K562 (cell line): ENCODE measurements around the gene CACNA2D3. TPM values are rescaled to one million over a fixed set of nuclear protein-coding genes. Genes with fewer than 3 reads are reported as not detected.

Experiments used
- ATAC-seq: fragments of 200-7000 bp; cut with Tn5 transposase; 3 replicates; pipeline ENCODE4 v1.9.1; 2020; ENCODE audit warnings: moderate library complexity
- BruUV-seq: library from RNA; stranded (reverse); fragments of 400-500 nt; replicated peaks from 2 replicates; lab custom pipeline; 2021; lab: Mats Ljungman, UMichigan
- CTCF ChIA-PET: fragments of 300-600 bp; formaldehyde crosslinking; extraction: SDS; loops from one replicate; lab custom pipeline; 2021; ENCODE audit warnings: low intra/inter-chr PET ratio; lab: Yijun Ruan, JAX
- POLR2A ChIA-PET: fragments of 300-600, 350-650 bp; sonication (Branson Sonifier 250); formaldehyde crosslinking; extraction: SDS; loops from one replicate; lab custom pipeline; 2021; ENCODE audit warnings: antibody characterized with exemption, inconsistent platforms; lab: Yijun Ruan, JAX
- DNase-seq, 4 experiments: peaks; one replicate each; pipeline versions ENCODE4 v3.0.0 to v3.0.0-alpha.2; 2011 to 2018; ENCODE audit warnings: low spot score in 3 of 4, mixed read lengths in 3 of 4; ENCODE audit errors: extremely low read depth in 1 of 4
- FAIRE-seq: peaks from 2 replicates; lab custom pipeline; 2011; peaks lifted over from hg19 to GRCh38; lab: Jason Lieb, UNC
- H2AFZ ChIP-seq: 2 replicates; pipeline ENCODE4 v1.6.0; 2011; ENCODE audit warnings: low read depth, low read length, control low read depth, inconsistent platforms
- H3K27ac ChIP-seq: fragments of 200-600 bp; 3 replicates; pipeline ENCODE4 v1.8.0; 2011; ENCODE audit warnings: low read depth, mild to moderate bottlenecking, control low read depth, inconsistent platforms, low read length, moderate library complexity, mixed read lengths; ENCODE audit errors: extremely low read depth
- H3K27me3 ChIP-seq, 2 experiments: fragments of 300-600 bp in 1 of 2; 2 replicates in 1 of 2; 3 replicates in 1 of 2; pipeline versions ENCODE4 v1.6.0 to v1.8.0; 2011; ENCODE audit warnings: inconsistent platforms in 2 of 2, low read length in 2 of 2, mild to moderate bottlenecking in 1 of 2, mixed read lengths in 1 of 2, moderate library complexity in 1 of 2; ENCODE audit not compliant: control insufficient read depth in 2 of 2, insufficient read depth in 2 of 2
- H3K36me3 ChIP-seq: fragments of 300-600 bp; 3 replicates; pipeline ENCODE4 v1.8.0; 2011; ENCODE audit warnings: mild to moderate bottlenecking, low read length, inconsistent platforms; ENCODE audit not compliant: control insufficient read depth, insufficient read depth
- H3K4me1 ChIP-seq, 2 experiments: fragments of 200-600 bp in 1 of 2; replicated peaks in 1 of 2; 2 replicates in 1 of 2; 3 replicates in 1 of 2; pipeline versions ENCODE4 v1.5.1 to v1.8.0; 2011; ENCODE audit warnings: inconsistent platforms in 2 of 2, low read length in 2 of 2, mild to moderate bottlenecking in 1 of 2, mixed read lengths in 1 of 2, moderate library complexity in 1 of 2; ENCODE audit not compliant: control insufficient read depth in 2 of 2, insufficient read depth in 2 of 2
- H3K4me2 ChIP-seq: 2 replicates; pipeline ENCODE4 v1.6.1; 2011; ENCODE audit warnings: low read length, control low read depth, inconsistent platforms, mixed read lengths; ENCODE audit not compliant: insufficient read depth
- H3K4me3 ChIP-seq: fragments of 200-600 bp; sonication (generic), shearing (Covaris generic); 2 replicates; pipeline ENCODE4 v1.5.1; 2016; ENCODE audit warnings: control low read depth, inconsistent platforms
- H3K79me2 ChIP-seq: fragments of 200-600 bp; 3 replicates; pipeline ENCODE4 v1.8.0; 2011; ENCODE audit warnings: low read length, inconsistent platforms; ENCODE audit not compliant: control insufficient read depth, insufficient read depth
- H3K9ac ChIP-seq, 2 experiments: 2 replicates each; pipeline versions ENCODE4 v1.6.0 to v1.6.1; 2011; ENCODE audit warnings: low read depth in 2 of 2, low read length in 2 of 2, control low read depth in 1 of 2, inconsistent platforms in 1 of 2, mild to moderate bottlenecking in 1 of 2, mixed read lengths in 1 of 2; ENCODE audit not compliant: insufficient read depth in 1 of 2
- H3K9me1 ChIP-seq: one replicate; pipeline ENCODE4 v1.6.0; 2011; ENCODE audit warnings: inconsistent platforms, mild to moderate bottlenecking, low read length, moderate library complexity; ENCODE audit not compliant: control insufficient read depth, insufficient read depth
- H3K9me3 ChIP-seq: replicated peaks from 2 replicates; pipeline ENCODE4 v1.5.1; 2011; ENCODE audit warnings: low read depth, low read length, inconsistent platforms; ENCODE audit not compliant: control insufficient read depth, insufficient read depth
- H4K20me1 ChIP-seq: replicated peaks from 2 replicates; pipeline ENCODE4 v1.6.1; 2011; ENCODE audit warnings: low read length, inconsistent platforms, mixed read lengths; ENCODE audit not compliant: control insufficient read depth, insufficient read depth
- BRD4 ChIP-seq: fragments of 200-600 bp; sonication (generic); IDR thresholded peaks from 2 replicates; pipeline ENCODE4 v1.6.1; 2017; ENCODE audit warnings: inconsistent platforms
- CBFB ChIP-seq: sonication (generic); formaldehyde crosslinking; IDR thresholded peaks from 2 replicates; pipeline ENCODE4 v1.4.0; 2020; ENCODE audit warnings: mild to moderate bottlenecking, missing genetic modification reagents
- ETV1 ChIP-seq: fragments of 450-650 bp; conservative IDR thresholded peaks from 2 replicates; pipeline ENCODE4 v1.6.1; 2016; ENCODE audit warnings: missing genetic modification characterization, control low read depth, low read depth, missing compliant biosample characterization
- FOXA3 ChIP-seq, 2 experiments: fragments of 450-650 bp in 1 of 2; sonication (generic) in 1 of 2; formaldehyde crosslinking; IDR thresholded peaks in 1 of 2; conservative IDR thresholded peaks in 1 of 2; 2 replicates each; pipeline versions ENCODE4 v1.4.0 to v1.8.0; 2020 to 2022; ENCODE audit warnings: mild to moderate bottlenecking in 2 of 2, missing genetic modification reagents in 1 of 2
- NCOA6 ChIP-seq: fragments of 450-650 bp; IDR thresholded peaks from 2 replicates; pipeline ENCODE4 v1.6.1; 2017; ENCODE audit warnings: mild to moderate bottlenecking
- NRF1 ChIP-seq, 2 experiments: fragments of 450-650 bp; IDR thresholded peaks in 1 of 2; conservative IDR thresholded peaks in 1 of 2; 2 replicates each; pipeline ENCODE4 v1.6.1; 2014; ENCODE audit warnings: mild to moderate bottlenecking in 2 of 2
- PTTG1 ChIP-seq: fragments of 450-650 bp; IDR thresholded peaks from 2 replicates; pipeline ENCODE4 v1.6.1; 2016; ENCODE audit warnings: low read depth, mild to moderate bottlenecking, missing genetic modification characterization, missing compliant biosample characterization
- WGBS: fragments of 100-300 bp; shearing (Covaris generic); methylation state at CpG from one replicate; pipeline ENCODE4 v1.1.6; 2016; ENCODE audit warnings: low coverage, mixed read lengths; ENCODE audit not compliant: insufficient coverage; ENCODE audit errors: missing lambda C conversion rate; 5-methylcytosine and 5-hydroxymethylcytosine counted together
- in situ Hi-C: fragments of 300-500 bp; cut with MboI; formaldehyde crosslinking; loops from 4 replicates; pipeline ENCODE4 v1.15.0; 2018; ENCODE audit warnings: inconsistent platforms, mixed read lengths
- intact Hi-C: fragments of 100-400 bp; cut with micrococcal nuclease; formaldehyde crosslinking; loops from 2 replicates; pipeline ENCODE4 v1.14.2; 2022
- polyA plus RNA-seq, 8 experiments: library from polyadenylated mRNA; depleted of rRNA in 4 of 8; stranded (reverse) in 5 of 8; unstranded in 3 of 8; fragments of >200 nt; fragmentation: Nextera tagmentation in 2 of 8; fragmentation: Illumina TruSeq in 1 of 8; extraction: Ambion mirVana in 2 of 8; extraction: Trizol in 1 of 8; gene quantifications; 2 replicates each; pipeline versions ENCODE4 v1.2.1 to v1.2.3, GENCODE V29; 2011 to 2014; ENCODE audit warnings: inconsistent platforms in 1 of 8, missing spikeins in 1 of 8
- total RNA-seq, 7 experiments: library from RNA; depleted of rRNA in 6 of 7; stranded (reverse); fragments of >200 nt in 6 of 7; fragmentation: Illumina TruSeq in 2 of 7; extraction: Trizol in 2 of 7; gene quantifications; 2 replicates each; pipeline versions ENCODE4 v1.2.1 to v1.2.3, GENCODE V29; 2011 to 2021; ENCODE audit warnings: low replicate concordance in 1 of 7

CACNA2D3 gene
- total and polyA plus RNA-seq, 9 of the 15 experiments (the other 6 are each of a cell fraction or from before 2014, with no cell fraction given): 0.01 TPM; not detected in 8

DNA sequence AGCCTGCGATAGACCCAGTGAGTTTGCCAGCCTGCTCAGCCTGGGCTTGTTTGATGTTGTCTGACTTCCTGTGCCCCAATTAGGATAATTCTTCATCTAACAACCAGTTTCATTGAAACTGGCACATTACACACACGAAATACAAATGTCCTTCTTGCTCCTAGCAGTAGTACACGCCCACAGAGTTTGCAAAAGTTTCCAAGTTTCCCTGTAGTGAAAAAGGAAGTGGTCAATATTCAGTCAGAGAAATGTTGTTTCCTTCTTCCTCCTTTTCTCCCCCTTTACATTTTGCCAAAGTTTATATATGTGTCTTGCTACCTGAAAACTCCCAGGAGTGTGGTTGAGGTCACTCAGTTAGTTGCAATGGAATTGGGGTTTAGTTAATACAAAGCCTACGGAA lies 863.9 kb downstream of the CACNA2D3 start:
- Histone ChIP-seq H3K4me3 (no peak overlapping the region), H3K27me3 (no peaks in the 10 kb centered on the region; a peak in 1 of 5 replicates), H2AFZ (no peak overlapping the region), H3K9ac (no peak overlapping the region), H3K4me2 (no peak overlapping the region), H3K36me3 (no peaks in the 10 kb centered on the region), H3K27ac (no peak overlapping the region), H3K9me3 (no peaks in the 10 kb centered on the region), H4K20me1 (no peaks in the 10 kb centered on the region), H3K4me1 (no peaks in the 10 kb centered on the region), H3K79me2 (no peaks in the 10 kb centered on the region), H3K9me1 (no peaks in the 10 kb centered on the region)
- DNase-seq: no peak
- TF ChIP-seq NCOA6 (no peak), ETV1 (tag) (no peak), CBFB (CRISPR knock-in tag) (no peak), NRF1 (conservative IDR thresholded peaks at IDR 0.05 in 1 of 2, IDR thresholded peaks at IDR 0.05 in 1 of 2) (no peak)
- FAIRE-seq: no peak
- in situ Hi-C loops (no loop called here), intact Hi-C loops (loop anchor here (10.0 kb wide), 1 partner anchor 111 kb away; no protein-coding TSS in a partner anchor)
- no TSS peak for BruUV-seq
- no peak for ATAC-seq
- POLR2A ChIA-PET: no interaction called here
- 0% methylated on average over 4 of the region's 4 CpGs for WGBS
- CTCF ChIA-PET: no interaction called here

GRCh38 chr3:54987719-54988118 lies 865.4 kb downstream of the CACNA2D3 start:
- Histone ChIP-seq H3K9ac (no peak overlapping the region), H3K4me3 (no peak overlapping the region), H3K36me3 (no peaks in the 10 kb centered on the region), H3K27me3 (no peaks in the 10 kb centered on the region; a peak in 1 of 5 replicates), H2AFZ (no peak overlapping the region), H3K9me3 (no peaks in the 10 kb centered on the region), H3K27ac (no peak overlapping the region), H3K79me2 (no peaks in the 10 kb centered on the region), H3K4me2 (no peak overlapping the region), H3K9me1 (no peaks in the 10 kb centered on the region), H3K4me1 (no peaks in the 10 kb centered on the region), H4K20me1 (no peaks in the 10 kb centered on the region)
- ChIA-PET POLR2A (no interaction called here), CTCF (no interaction called here)
- 5% methylated on average over 2 of the region's 4 CpGs for WGBS
- in situ Hi-C loops (no loop called here), intact Hi-C loops (loop anchor here (10.0 kb wide), 1 partner anchor 113 kb away; no protein-coding TSS in a partner anchor)
- DNase-seq (no peak), FAIRE-seq (no peak), ATAC-seq (no peak)
- no TSS peak for BruUV-seq
- TF ChIP-seq FOXA3 (CRISPR knock-in tag; conservative IDR thresholded peaks at IDR 0.05 in 1 of 2, IDR thresholded peaks at IDR 0.05 in 1 of 2) (no peak), BRD4 (no peak), PTTG1 (tag) (no peak)
